Right atrium auricular region (tissue), 2 donors: ENCODE results near the gene MAGEB17. TPM values are rescaled to one million over a fixed set of nuclear protein-coding genes. Genes with fewer than 3 reads are reported as not detected.

Experiments used
- DNase-seq: peaks from one replicate; pipeline ENCODE4 v3.0.0-alpha.2; 2019; ENCODE audit warnings: low spot score
- H3K27ac ChIP-seq, 2 donors: fragments of 200-600 bp; sonication (generic); 1 replicate in 1 of 2; 2 replicates in 1 of 2; pipeline ENCODE4 v1.5.1; 2016 to 2019
- H3K27me3 ChIP-seq, 2 donors: fragments of 200-600 bp; sonication (generic); one replicate each; pipeline versions ENCODE4 v1.5.1 to v1.6.0; 2017 to 2019
- H3K36me3 ChIP-seq: fragments of 200-600 bp; sonication (generic); one replicate; pipeline ENCODE4 v1.5.1; 2016
- H3K4me1 ChIP-seq, 2 donors: fragments of 200-600 bp; sonication (generic); one replicate each; pipeline versions ENCODE4 v1.5.1 to v1.6.0; 2017 to 2019
- H3K4me3 ChIP-seq, 2 donors: fragments of 200-600 bp; sonication (generic); 1 replicate in 1 of 2; 2 replicates in 1 of 2; pipeline ENCODE4 v1.5.1; 2017 to 2019; ENCODE audit warnings: mild to moderate bottlenecking in 1 of 2, moderate library complexity in 1 of 2
- H3K9me3 ChIP-seq, 2 donors: fragments of 200-600 bp; sonication (generic); one replicate each; pipeline ENCODE4 v1.5.1; 2019
- CTCF ChIP-seq, 2 donors: fragments of 200-600 bp; sonication (generic); IDR thresholded peaks; one replicate each; pipeline ENCODE4 v1.5.1; 2019; ENCODE audit warnings: antibody characterized with exemption in 2 of 2
- total RNA-seq, 2 donors: library from RNA; depleted of rRNA; stranded (reverse); fragments of >200 nt; gene quantifications; one replicate each; pipeline ENCODE4 v1.1.0, GENCODE V29; 2016

MAGEB17 gene
- total RNA-seq, 2 donors from 2014 or later: 0.24 TPM; not detected in 1

- H3K36me3 ChIP-seq: no peaks in the 10 kb centered on the region
Observed at GRCh38 chrX:16162391-16162790, 4.9 kb upstream of the MAGEB17 start.

GRCh38 chrX:16164748-16165147, 2.5 kb upstream of the MAGEB17 start:
- Histone ChIP-seq H3K4me1 (no peaks in the 10 kb centered on the region), H3K27me3 (no peaks in the 10 kb centered on the region), H3K36me3 (no peaks in the 10 kb centered on the region), H3K27ac (no peak overlapping the region), H3K4me3 (no peak overlapping the region), H3K9me3 (peaks cover 0 to 6% of the 10 kb centered on the region in 2 donors)
- DNase-seq: no peak
- no peak for TF ChIP-seq CTCF (IDR thresholded peaks at IDR 0.05)

More at GRCh38 chrX:16162391-16162790, 4.9 kb upstream of the MAGEB17 start:
- no peak for TF ChIP-seq CTCF (IDR thresholded peaks at IDR 0.05)
- Histone ChIP-seq H3K27me3 (no peaks in the 10 kb centered on the region), H3K4me3 (no peak overlapping the region), H3K4me1 (no peaks in the 10 kb centered on the region), H3K9me3 (peaks cover 0 to 6% of the 10 kb centered on the region in 2 donors), H3K27ac (no peak overlapping the region)
- DNase-seq: no peak

- no peak overlapping the region for H3K4me3 ChIP-seq
- H3K4me1 ChIP-seq: no peaks in the 10 kb centered on the region
- no peaks in the 10 kb centered on the region for H3K27me3 ChIP-seq
- H3K9me3 ChIP-seq: peaks cover 0 to 15% of the 10 kb centered on the region in 2 donors
- no peaks in the 10 kb centered on the region for H3K36me3 ChIP-seq
- no peak for DNase-seq
- TF ChIP-seq CTCF (IDR thresholded peaks at IDR 0.05): no peak
- H3K27ac ChIP-seq: no peak overlapping the region
Observed at GRCh38 chrX:16171039-16171438, 3.8 kb downstream of the MAGEB17 start.

GRCh38 chrX:16171944-16172343, 4.7 kb downstream of the MAGEB17 start:
- DNase-seq: no peak
- Histone ChIP-seq H3K27me3 (no peaks in the 10 kb centered on the region), H3K36me3 (no peaks in the 10 kb centered on the region), H3K9me3 (peaks cover 0 to 10% of the 10 kb centered on the region in 2 donors), H3K4me3 (no peak overlapping the region), H3K27ac (no peak overlapping the region), H3K4me1 (no peaks in the 10 kb centered on the region)
- TF ChIP-seq CTCF (IDR thresholded peaks at IDR 0.05): no peak

- DNase-seq: no peak
- no peak overlapping the region for H3K27ac ChIP-seq
- no peaks in the 10 kb centered on the region for H3K27me3 ChIP-seq
- no peaks in the 10 kb centered on the region for H3K36me3 ChIP-seq
- no peaks in the 10 kb centered on the region for H3K4me1 ChIP-seq
- TF ChIP-seq CTCF (IDR thresholded peaks at IDR 0.05): no peak
- peaks cover 0 to 10% of the 10 kb centered on the region in 2 donors for H3K9me3 ChIP-seq
- H3K4me3 ChIP-seq: no peak overlapping the region
Observed at GRCh38 chrX:16172391-16172790, 5.1 kb downstream of the MAGEB17 start.

GRCh38 chrX:16175329-16176061, 8.2 kb downstream of the MAGEB17 start:
- peaks cover 0 to 10% of the 10 kb centered on the region in 2 donors for H3K9me3 ChIP-seq
- H3K4me3 ChIP-seq: no peak overlapping the region
- H3K4me1 ChIP-seq: no peaks in the 10 kb centered on the region
- no peak for DNase-seq
- no peaks in the 10 kb centered on the region for H3K36me3 ChIP-seq
- no peak for TF ChIP-seq CTCF (IDR thresholded peaks at IDR 0.05)
- no peaks in the 10 kb centered on the region for H3K27me3 ChIP-seq
- H3K27ac ChIP-seq: no peak overlapping the region
